MG63 (cell line): ENCODE data around the gene PRR12. TPM values are rescaled to one million over a fixed set of nuclear protein-coding genes. Genes with fewer than 3 reads are reported as not detected.

Experiments used
- DNase-seq: peaks from one replicate; pipeline ENCODE4 v3.0.0-alpha.2; 2020
- H3K27me3 ChIP-seq: fragments of 250-450 bp; sonication (Bioruptor Pico); 2 replicates; pipeline ENCODE4 v1.5.1; 2020; ENCODE audit warnings: mild to moderate bottlenecking, moderate library complexity
- H3K36me3 ChIP-seq: fragments of 250-450 bp; sonication (Bioruptor Pico); 2 replicates; pipeline ENCODE4 v1.5.1; 2020; ENCODE audit warnings: mild to moderate bottlenecking, moderate library complexity
- H3K4me3 ChIP-seq: fragments of 250-450 bp; sonication (Bioruptor Pico); 2 replicates; pipeline ENCODE4 v1.5.1; 2020; ENCODE audit warnings: mild to moderate bottlenecking, moderate library complexity
- H3K9me3 ChIP-seq: fragments of 250-450 bp; sonication (Bioruptor Pico); 2 replicates; pipeline ENCODE4 v1.5.1; 2020; ENCODE audit warnings: mild to moderate bottlenecking, moderate library complexity
- total RNA-seq: library from RNA; depleted of rRNA; stranded (reverse); fragments of >200 nt; shearing (Covaris generic); gene quantifications from 2 replicates; pipeline ENCODE4 v1.2.3, GENCODE V29; 2014; ENCODE audit warnings: low replicate concordance; rRNA removed

PRR12 gene
- total RNA-seq, 1 experiment from 2014 or later, result 1.8 TPM

GRCh38 chr19:49664171-49665035, 73.4 kb downstream of the PRR12 start:
- Histone ChIP-seq H3K27me3 (no peaks in the 10 kb centered on the region), H3K9me3 (no peaks in the 10 kb centered on the region), H3K36me3 (peaks cover 47% of the 10 kb centered on the region), H3K4me3 (peak overlapping the region; percentile 90)
- peak; percentile 88 for DNase-seq

GRCh38 chr19:49665036-49665350, 74.0 kb downstream of the PRR12 start:
- Histone ChIP-seq H3K4me3 (peak overlapping the region; percentile 90), H3K36me3 (peaks cover 41% of the 10 kb centered on the region), H3K27me3 (no peaks in the 10 kb centered on the region), H3K9me3 (no peaks in the 10 kb centered on the region)
- DNase-seq, result no peak

- Histone ChIP-seq H3K36me3 (peaks cover 36% of the 10 kb centered on the region), H3K4me3 (peak within 1 kb of the TSS; percentile 90), H3K9me3 (no peaks in the 10 kb centered on the region), H3K27me3 (no peaks in the 10 kb centered on the region)
- DNase-seq, result peak; percentile 96
Observed at GRCh38 chr19:49665351-49666119, 74.6 kb downstream of the PRR12 start, which contains the start of the genes BCL2L12 and IRF3. Gene BCL2L12 (plus strand): TSS chr19:49665933. CDS start chr19:49666693, 760 bp downstream. Gene IRF3 (minus strand): TSS chr19:49665857. CDS start chr19:49664838, 1,019 bp downstream.

- peaks cover 35% of the 10 kb centered on the region for H3K36me3 ChIP-seq
- H3K4me3 ChIP-seq, result peak overlapping the region; percentile 90
- no peaks in the 10 kb centered on the region for H3K27me3 ChIP-seq
- no peaks in the 10 kb centered on the region for H3K9me3 ChIP-seq
- DNase-seq, result no peak
Observed at GRCh38 chr19:49666120-49666444, 75.1 kb downstream of the PRR12 start.

GRCh38 chr19:49667473-49667872, 76.5 kb downstream of the PRR12 start:
- no peaks in the 10 kb centered on the region for H3K27me3 ChIP-seq
- H3K4me3 ChIP-seq, result no peak overlapping the region; the same call in 1 of the 2 replicates
- peaks cover 28% of the 10 kb centered on the region for H3K36me3 ChIP-seq
- no peak for DNase-seq
- no peaks in the 10 kb centered on the region for H3K9me3 ChIP-seq

- no peak for DNase-seq
- no peaks in the 10 kb centered on the region for H3K27me3 ChIP-seq
- peaks cover 29% of the 10 kb centered on the region for H3K36me3 ChIP-seq
- no peaks in the 10 kb centered on the region for H3K9me3 ChIP-seq
- no peak overlapping the region for H3K4me3 ChIP-seq
Observed at GRCh38 chr19:49669516-49669915, 78.5 kb downstream of the PRR12 start.

- peak; percentile 72 for DNase-seq
- H3K9me3 ChIP-seq, result no peaks in the 10 kb centered on the region
- no peak overlapping the region for H3K4me3 ChIP-seq
- no peaks in the 10 kb centered on the region for H3K27me3 ChIP-seq
- H3K36me3 ChIP-seq, result peaks cover 29% of the 10 kb centered on the region
Observed at GRCh38 chr19:49672131-49672919, 81.3 kb downstream of the PRR12 start.

Other genes with a start within 250 kb of the PRR12 start
- 13.5 and 14.6 TPM in 2 replicates for gene TEAD2, start 228.8 kb upstream of the PRR12 start, total RNA-seq
- not detected in 2 replicates for gene DKKL1, start 227.3 kb upstream of the PRR12 start, total RNA-seq
- not detected in 2 replicates for gene KASH5, start 202.9 kb upstream of the PRR12 start, total RNA-seq
- not detected in 2 replicates for gene PTH2, start 167.7 kb upstream of the PRR12 start, total RNA-seq
- not detected in 2 replicates for gene GFY, start 165.8 kb upstream of the PRR12 start, total RNA-seq
- not detected in 2 replicates for gene SLC17A7, start 149.7 kb upstream of the PRR12 start, total RNA-seq
- gene PIH1D1, start 139.4 kb upstream of the PRR12 start, total RNA-seq, result 121 and 144 TPM in 2 replicates
- 86.4 and 89.0 TPM in 2 replicates for gene ALDH16A1, start 138.0 kb upstream of the PRR12 start, total RNA-seq
- 0.25 and 5.0 TPM in 2 replicates for gene FLT3LG, start 117.0 kb upstream of the PRR12 start, total RNA-seq
- 1,730 and 3,823 TPM in 2 replicates for gene RPL13A, start 103.6 kb upstream of the PRR12 start, total RNA-seq
- gene RPS11, start 94.7 kb upstream of the PRR12 start, total RNA-seq, result 2,408 and 3,564 TPM in 2 replicates
- 29.6 and 58.0 TPM in 2 replicates for gene FCGRT, start 78.5 kb upstream of the PRR12 start, total RNA-seq
- gene RCN3, start 63.2 kb upstream of the PRR12 start, total RNA-seq, result 131 and 183 TPM in 2 replicates
- gene NOSIP, start 10.6 kb upstream of the PRR12 start, total RNA-seq, result 46.1 and 109 TPM in 2 replicates
- 0.20 TPM in 1 of 2 replicates, not detected in the other for gene PRRG2, start 9.9 kb upstream of the PRR12 start, total RNA-seq
- gene RRAS, start 49.0 kb downstream of the PRR12 start, total RNA-seq, result 66.4 and 72.7 TPM in 2 replicates
- gene SCAF1, start 51.0 kb downstream of the PRR12 start, total RNA-seq, result 13.4 and 22.7 TPM in 2 replicates
- gene IRF3, start 74.7 kb downstream of the PRR12 start, total RNA-seq, result 64.1 and 104 TPM in 2 replicates
- gene BCL2L12, start 74.8 kb downstream of the PRR12 start, total RNA-seq, result 3.0 TPM in 1 of 2 replicates, not detected in the other
- 705 and 777 TPM in 2 replicates for gene PRMT1, start 86.1 kb downstream of the PRR12 start, total RNA-seq
- 0.33 and 1.4 TPM in 2 replicates for gene ADM5, start 98.4 kb downstream of the PRR12 start, total RNA-seq
- gene CPT1C, start 99.9 kb downstream of the PRR12 start, total RNA-seq, result not detected in 2 replicates
- gene TSKS, start 172.1 kb downstream of the PRR12 start, total RNA-seq, result not detected in 2 replicates
- gene AP2A1, start 175.8 kb downstream of the PRR12 start, total RNA-seq, result 83.8 and 115 TPM in 2 replicates
- 8.2 and 31.4 TPM in 2 replicates for gene FUZ, start 222.1 kb downstream of the PRR12 start, total RNA-seq
- gene MED25, start 227.1 kb downstream of the PRR12 start, total RNA-seq, result 27.6 and 45.1 TPM in 2 replicates